HG03354 (cell line): ENCODE measurements around the gene RABL3.
"Not testable (repeated sequence)": the region's sequence is repeated elsewhere in the genome, so short reads cannot be mapped to it uniquely, and the experiment has no call there.

Experiments
- ATAC-seq: cut with Tn5 transposase; IDR thresholded peaks from one replicate; pipeline ENCODE4 v1.9.1; 2021; ENCODE audit warnings: mild to moderate bottlenecking; ENCODE audit not compliant: unreplicated experiment, poor library complexity, severe bottlenecking

RABL3 gene

DNA sequence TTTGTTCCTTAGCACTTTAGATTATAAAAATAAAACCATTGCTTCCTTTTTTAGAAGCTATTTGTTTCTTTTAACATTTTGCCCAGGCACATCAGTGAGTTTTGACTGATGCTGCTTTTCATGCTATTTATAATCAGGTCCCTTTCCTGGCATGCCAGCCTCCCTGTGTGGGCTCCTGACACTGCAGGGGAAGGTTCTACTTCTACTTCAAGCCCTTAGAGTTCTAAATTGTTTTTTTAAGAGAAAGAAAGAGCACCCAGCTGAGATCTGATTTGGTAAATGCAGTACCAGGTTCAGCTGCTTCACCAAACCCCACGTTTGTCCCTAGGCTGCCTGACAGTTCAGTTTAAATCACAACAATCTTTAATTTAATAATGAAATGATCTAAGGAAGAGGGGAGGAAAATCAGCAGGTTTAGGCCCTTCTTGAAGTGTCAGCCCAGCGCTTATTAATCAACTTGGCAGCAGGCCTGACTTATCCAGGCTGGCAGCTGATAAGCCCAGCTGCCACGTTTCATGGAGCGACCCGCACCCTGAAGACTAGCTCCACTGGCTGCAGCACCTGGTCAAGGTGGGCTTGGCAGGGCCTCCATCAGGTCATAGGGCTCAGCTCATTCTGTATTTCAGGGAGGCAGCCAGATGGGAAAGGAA is 89.3 kb downstream of the RABL3 start:
- no peak for ATAC-seq

DNA sequence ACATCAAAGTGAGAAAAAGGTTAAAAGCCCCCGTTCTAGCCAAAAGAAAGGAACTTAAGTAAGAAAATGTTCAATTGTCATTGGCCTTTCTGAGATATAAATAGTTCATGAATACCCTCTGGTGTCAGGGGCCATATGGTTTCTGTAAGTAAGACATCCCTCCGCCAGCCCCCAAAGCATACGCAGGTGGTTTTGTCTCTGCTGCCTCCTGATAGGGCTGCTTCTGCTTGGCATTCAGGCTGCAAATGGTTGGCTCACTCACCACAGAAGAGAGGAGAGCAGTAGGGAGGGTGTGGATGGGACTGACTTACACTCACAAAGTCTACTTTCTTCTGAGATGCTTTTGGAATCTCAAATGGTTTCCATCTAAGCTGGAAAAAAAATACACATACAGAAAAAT is 90.0 kb downstream of the RABL3 start:
- no peak for ATAC-seq

DNA sequence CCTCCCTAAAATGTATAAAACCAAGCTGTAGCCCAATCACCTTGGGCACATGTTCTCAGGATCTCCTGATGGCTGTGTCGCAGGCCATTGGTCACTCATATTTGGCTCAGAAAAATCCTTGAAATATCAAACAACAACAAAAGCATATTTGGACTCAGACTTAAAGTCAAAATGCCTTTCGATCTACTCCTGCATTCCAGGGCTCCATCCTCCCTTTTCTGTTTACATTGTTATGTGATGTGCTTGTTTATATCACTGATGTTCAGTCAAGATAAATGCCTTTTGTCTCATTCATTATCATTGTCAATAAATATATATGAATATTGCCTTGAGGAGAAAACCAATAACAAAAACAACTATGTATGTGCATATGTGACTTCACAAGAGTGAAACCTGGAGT is 92.0 kb downstream of the RABL3 start:
- ATAC-seq, result no peak

DNA sequence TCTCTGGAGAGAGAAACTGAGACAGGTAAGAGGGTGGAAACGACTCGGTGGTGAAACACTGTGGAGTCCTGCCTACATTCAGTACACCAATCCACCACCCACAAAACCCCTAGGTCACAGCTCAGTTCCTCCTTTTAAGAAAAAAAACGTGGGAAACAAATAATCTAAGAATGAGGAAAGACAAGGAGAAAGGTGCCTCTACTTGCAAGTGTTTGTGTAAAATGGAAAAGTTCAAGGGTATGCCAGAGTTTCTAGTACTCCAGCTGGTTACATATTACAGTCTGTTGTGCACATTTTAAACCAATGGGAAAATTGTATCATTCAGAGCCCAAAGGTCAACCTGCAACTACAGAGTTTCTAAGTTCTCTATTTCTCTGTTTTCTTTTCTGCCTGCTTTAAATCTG is 92.5 kb downstream of the RABL3 start:
- ATAC-seq, result no peak

DNA sequence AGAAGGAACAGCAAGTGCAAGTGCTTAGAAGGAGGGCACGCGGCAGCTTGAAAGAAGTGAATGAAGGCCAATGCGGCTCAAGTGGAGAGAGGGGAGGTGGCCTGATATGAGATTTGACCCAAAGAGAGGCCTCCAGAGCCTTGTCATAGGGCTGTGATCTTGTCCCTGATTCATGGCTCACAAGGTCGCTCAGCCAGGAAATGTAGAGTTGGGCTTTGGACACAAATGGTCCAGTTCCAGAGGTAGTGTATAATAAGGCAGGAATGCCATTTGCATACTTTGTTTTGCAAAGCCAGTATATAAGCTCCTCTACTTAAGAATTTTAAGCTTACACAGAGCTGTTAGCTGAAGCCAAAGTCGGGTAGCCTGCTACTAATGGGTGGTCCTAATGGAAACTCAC is 94.0 kb downstream of the RABL3 start:
- ATAC-seq, result no peak

DNA sequence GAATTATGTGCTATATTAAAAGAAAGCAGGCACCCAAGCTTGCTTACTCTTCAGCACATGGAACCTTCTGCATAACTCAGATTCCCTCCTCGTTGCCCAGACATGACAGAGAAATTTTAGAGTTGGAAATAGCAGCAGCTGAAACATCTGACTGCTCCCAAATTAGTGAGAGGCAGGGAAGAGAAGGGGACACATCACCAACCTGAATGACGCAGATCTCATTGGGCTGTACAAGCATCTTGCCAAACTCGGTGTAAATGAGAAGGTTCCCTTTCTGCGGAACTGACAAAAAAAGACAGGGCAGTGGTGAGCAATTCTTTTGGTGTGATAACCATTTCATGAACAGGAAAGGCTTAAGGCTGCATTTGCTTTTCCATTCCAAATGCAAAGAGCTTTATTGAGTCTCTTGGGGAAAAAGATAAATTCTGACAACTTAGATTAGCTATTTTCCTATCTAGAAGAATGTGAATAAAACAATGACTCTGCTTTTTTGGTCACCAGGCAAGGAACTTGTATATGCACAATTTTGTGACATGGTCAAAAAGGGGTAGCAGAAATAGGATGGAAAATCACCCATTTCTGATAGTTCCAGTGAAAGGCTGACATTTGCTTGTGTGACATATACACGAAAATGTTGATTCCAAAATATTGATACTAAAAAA is 95.4 kb downstream of the RABL3 start:
- ATAC-seq, result no peak

DNA sequence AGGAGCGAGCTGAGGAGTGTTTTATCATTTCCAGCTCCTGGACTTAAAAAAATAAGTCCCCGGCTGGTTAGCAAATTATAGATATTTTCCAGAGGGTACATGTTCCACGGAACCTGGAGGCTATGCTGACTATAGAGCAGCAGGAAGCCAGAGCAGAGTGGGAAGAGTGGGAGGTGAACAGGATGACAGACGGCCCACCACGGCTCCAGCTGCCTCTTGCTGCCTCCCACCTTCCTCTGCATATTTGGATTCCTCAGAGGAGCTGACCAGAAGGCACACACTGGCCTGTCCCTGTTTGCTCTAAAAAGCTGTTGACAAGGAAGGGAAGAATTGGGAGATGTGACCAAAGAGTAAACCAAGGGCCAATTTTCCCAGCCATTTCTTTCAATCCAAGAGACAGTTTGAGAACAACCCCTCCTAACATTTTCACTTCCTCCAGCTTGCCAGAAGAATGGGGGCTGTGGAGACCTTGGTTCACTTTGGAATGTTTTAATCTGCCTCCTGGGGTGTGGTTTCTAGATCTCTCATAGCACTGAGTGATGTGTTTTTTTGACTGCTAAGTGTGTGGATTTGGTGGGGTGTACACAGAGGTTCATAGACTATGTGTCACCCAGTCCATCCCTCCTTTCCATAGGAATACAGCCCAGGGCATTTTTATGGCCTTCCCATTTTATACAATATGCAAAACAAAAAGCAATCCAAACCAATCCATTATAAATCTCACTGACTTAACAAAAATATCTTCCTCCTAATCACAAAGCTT is 97.1 kb downstream of the RABL3 start:
- ATAC-seq, result no peak

DNA sequence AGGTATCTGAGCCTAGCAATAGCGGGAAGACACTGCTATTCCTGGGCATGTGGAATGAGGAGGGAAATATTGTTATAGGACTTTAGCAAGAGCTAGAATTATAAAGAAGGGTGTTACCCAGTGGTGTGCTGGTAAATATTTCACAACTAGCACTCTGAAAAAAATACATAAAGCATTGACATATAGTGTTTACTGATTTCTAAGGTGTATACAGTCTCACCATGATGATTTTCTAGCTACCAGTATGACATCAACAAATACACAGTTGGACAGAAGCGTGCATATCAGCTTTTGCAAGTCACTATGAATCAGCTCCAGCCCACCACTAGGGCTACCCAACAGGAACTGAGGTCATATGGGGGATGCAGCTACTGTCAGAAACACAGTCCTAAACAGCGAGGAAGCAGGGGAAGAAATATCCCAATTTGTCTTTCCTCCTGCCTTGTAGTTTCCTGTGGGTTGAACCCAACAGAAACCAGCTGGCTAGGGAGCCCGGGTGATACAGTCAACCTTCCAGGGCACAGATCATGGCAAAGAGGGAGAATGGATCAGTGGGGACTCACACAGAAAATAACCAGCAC is 99.9 kb downstream of the RABL3 start:
- no peak for ATAC-seq

DNA sequence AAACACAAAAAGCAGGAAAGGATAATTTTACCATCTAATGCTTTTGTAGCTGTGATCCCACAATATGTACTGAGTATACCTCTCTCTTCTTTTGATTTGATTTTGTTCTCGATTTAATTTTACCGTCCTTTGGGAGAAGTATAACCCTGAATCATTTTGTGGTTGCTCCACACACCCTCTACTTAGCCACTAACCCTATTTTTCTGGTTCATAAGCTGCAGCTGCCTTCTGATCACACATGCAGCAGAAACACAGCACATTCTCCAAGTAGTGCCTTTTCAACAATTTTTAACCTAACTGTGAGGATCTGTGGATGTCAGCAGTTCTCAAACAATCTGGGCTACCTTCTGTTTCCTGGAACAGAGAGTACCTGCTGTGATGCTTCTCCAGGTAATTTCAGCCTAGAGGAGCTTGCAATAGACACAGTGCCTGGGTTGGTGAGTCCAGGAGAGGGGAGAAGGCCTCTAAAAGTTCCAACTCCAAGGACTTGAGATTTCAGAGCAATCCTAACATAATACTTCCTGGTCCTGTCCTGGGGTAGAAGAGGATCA is 100.5 kb downstream of the RABL3 start:
- no peak for ATAC-seq

DNA sequence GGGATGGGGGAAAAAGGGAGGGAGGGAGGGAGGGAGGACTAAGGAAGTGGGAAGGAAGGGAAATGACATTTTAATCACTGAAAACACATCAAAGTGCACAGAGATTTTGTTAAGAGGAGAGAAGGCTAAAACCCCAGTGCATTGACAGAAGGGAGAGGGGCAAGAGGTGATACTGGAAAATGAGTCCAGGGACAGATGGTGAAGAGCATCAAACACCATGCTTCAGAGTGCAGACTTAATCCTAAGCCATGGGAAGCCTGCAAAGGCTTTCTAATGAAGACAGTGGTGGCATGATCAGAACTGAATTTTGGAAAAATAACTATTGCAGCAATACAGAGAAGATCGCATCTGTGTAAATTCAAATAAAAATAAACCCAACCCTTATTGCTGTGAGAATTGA is 102.1 kb downstream of the RABL3 start:
- ATAC-seq, result no peak

DNA sequence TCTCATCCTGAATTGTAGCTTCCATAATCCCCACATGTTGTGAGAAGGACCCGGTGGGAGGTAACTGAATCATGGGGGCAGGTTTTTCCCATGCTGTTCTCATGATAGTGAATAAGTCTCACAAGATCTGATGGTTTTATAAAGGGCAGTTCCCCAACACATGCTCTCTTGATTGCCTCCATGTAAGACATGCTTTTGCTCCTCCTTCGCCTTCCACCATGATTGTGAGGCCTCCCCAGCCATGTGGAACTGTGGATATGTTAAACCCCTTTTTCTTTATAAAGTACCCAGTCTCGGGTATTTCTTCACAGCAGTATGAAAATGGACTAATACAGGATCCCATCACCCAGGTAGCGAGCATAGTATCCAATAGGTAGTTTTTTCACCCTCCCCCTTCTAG is 103.5 kb downstream of the RABL3 start:
- not testable (repeated sequence) for ATAC-seq

DNA sequence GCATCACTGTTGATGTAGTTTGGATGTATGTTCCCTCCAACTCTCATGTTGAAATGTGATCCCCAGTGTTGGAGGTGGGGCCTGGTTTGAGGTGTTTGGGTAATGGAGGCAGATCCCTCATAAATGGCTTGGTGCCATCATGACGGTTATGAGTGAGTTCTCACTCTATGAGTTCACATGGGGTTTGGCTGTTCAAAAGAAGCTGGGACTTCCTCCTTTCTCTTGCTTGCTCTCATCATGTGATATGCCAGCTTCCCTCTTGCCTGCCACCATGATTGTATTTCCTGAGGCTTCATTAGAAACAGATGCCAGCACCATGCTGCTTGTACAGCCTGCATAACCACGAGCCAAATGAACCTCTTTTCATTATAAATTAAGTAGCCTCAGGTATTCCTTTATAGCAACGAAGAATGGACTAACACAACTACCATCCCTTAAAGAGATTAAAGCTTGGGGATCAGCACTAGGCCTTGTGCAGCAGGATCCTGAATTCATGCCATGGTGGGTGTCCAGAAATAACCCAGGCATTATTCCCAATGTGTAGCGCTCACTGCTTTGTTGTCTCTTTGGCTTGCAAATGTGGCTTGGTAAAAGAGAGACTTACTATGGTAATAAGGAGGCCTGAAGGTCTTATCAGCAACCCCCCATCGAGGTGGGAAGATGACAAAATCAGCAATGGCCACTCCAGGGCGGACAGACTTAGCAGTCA is 104.3 kb downstream of the RABL3 start:
- no peak for ATAC-seq

DNA sequence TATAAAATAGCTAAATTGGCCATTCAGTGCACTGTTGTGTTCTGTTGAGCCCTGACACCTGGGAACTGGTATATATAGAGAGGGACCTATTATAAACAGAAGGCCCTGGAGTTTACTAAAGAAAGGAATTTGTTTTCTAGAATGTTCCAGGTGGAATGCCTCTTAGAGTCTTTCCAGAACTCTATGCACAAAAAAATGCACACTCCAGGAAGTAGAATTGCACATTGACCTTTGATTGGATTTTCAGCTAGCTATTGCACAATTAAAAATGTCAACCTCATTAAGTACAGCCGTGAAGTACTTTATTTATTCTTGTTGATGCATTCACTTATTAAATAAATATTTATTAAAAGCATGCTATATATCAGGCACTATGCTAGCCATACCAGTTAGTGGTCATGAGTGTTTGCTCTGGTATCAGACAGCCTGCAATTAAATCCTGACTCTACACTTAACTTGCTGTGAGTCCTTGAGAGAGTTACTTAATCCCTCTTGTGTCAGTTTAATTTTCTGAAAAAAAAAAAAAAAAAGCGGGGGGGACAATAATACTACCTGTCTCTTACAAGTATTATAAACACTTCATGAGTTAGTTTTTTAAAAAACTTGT is 105.4 kb downstream of the RABL3 start:
- ATAC-seq, result no peak
